ENCODE measurements around the gene RAB37.
A peak's percentile ranks its signal among the peaks of the same experiment; 100 is the strongest.

RAB37 gene

GRCh38 chr17:74728702-74729075, 8.4 kb upstream of the RAB37 start:
- no peak for DNase-seq

DNA sequence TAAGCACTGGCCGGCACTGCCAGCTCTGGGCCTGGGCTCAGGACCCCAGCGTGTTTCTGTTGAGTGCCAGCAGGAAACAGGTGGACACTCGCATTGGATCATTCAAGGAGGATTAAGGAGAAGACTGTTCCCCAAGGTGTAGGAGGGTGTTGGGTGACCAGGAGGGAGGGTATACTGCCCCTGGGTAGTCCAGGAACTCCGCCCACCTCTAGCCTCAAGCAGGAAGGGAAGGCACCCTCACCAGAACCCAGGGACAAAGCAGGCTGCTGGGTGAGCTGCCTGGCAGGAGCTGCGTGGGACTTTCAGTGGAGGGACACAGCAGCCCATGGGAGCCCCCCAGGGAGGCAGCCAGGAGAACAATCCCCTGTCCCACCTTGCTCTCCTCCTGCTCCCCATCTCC, 7.7 kb upstream of the RAB37 start:
- no peak for DNase-seq

- DNase-seq, result no peak
Observed at GRCh38 chr17:74729866-74730265, 7.2 kb upstream of the RAB37 start.

- no peak for DNase-seq
Observed at GRCh38 chr17:74730491-74731346, 6.3 kb upstream of the RAB37 start.

DNA sequence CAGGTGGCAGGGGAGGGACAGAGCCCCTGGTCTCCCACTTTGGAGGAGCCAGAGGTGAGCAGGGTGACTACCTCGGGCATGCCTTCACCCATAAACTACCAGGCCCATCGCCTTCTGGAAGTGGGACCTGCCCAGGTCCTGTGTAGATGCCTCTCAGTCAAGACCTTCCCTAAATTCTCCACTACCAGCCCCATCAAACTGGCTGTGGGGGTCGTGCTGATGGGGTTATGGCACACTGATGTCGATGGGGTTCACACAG, 5.8 kb upstream of the RAB37 start:
- DNase-seq, result no peak

GRCh38 chr17:74732042-74732867, 4.8 kb upstream of the RAB37 start:
- DNase-seq, result no peak

- no peak for DNase-seq
Observed at GRCh38 chr17:74733365-74734122, 3.5 kb upstream of the RAB37 start.

- no peak for DNase-seq
Observed at GRCh38 chr17:74734256-74734655, 2.8 kb upstream of the RAB37 start.

GRCh38 chr17:74737299-74738050, 419 bp downstream of the RAB37 start:
- DNase-seq, result no peak

- DNase-seq, result no peak
Observed at GRCh38 chr17:74738051-74738996, 1.3 kb downstream of the RAB37 start.

DNA sequence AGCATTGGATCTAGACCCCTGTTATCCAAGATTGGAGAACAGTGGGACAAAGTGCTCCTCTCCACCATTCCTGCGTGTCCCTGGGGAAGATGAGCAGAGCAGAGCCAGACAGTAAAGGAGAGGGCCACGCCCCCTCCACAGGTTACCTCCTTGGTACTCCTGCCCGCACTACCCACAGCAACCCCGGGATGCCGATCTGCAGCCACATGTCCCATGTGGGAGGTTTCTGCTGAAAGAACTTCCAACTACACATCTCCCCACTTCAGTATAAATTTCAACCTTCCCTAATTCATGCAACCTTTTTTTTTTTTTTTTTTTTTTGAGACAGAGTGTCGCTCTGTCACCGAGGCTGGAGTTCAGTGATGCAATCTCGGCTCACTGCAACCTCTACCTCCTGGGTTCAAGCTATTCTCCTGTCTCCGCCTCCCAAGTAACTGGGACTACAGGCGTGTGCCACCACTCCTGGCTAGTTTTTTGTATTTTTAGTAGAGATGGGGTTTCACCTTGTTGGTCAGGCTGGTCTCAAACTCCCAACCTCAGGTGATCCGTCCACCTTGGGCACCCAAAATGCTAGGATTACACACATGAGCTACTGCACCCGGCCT, 2.3 kb downstream of the RAB37 start:
- DNase-seq, result no peak

- no peak for DNase-seq
Observed at GRCh38 chr17:74740173-74740572, 3.1 kb downstream of the RAB37 start.

GRCh38 chr17:74740641-74741387, 3.8 kb downstream of the RAB37 start:
- DNase-seq, result no peak

GRCh38 chr17:74742153-74742515, 5.1 kb downstream of the RAB37 start:
- DNase-seq, result no peak

GRCh38 chr17:74742978-74743545, 6.0 kb downstream of the RAB37 start:
- no peak for DNase-seq

DNA sequence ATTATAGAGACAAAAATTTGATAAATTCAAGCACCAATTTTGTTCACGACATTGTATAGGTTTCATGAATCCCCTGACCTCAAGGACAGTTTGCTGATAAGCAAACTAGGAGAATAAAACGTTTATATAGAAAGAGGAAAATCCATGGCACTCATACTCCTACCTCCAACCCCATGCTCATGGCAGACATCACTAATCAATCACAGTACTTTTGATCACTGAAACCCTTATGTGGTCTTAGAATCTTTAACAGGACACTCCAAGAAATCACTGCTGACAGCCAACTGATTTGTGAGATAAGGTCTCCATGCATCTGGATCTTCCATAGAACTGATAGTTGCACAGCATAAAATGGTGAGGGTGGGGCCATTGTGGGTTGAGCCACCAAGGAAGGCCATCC, 6.7 kb downstream of the RAB37 start:
- no peak for DNase-seq

GRCh38 chr17:74744349-74744713, 7.3 kb downstream of the RAB37 start:
- DNase-seq, result no peak

- peak; percentile 86 for DNase-seq
Observed at GRCh38 chr17:74744714-74745547, 7.9 kb downstream of the RAB37 start.

- no peak for DNase-seq
Observed at GRCh38 chr17:74745548-74746177, 8.6 kb downstream of the RAB37 start.

Measured in 8988T (cell line).